Measurements from ENCODE around the gene CUX1. TPM values are rescaled to one million over a fixed set of nuclear protein-coding genes. Genes with fewer than 3 reads are reported as not detected.

Gene CUX1
- total RNA-seq, 1 experiment from 2014 or later = 39.6 TPM

DNA sequence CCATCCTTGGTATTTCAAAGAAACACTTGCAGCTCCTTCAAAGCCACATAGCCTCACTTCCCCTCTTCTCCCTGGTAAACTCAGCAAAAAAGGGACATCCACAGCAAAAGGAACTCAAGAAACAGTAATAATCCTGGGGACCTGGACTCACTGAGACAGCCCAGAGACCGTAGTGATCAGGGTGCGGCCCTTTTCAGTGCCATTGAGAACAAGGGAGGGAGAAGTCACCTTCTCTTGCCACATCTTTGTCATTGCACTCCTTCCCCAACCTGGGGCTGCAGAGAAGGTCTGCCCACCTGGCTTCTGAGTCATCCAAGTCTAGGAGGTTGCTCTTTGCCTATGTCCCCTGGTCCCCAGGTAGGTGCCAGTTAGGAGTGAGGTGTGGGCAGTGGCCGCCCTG lies 375.4 kb downstream of the CUX1 start:
- Histone ChIP-seq H3K36me3 (ENCODE audit: low read depth, low read length) (peaks cover 9% of the 10 kb centered on the region), H3K4me3 (ENCODE audit: low read length) (no peak overlapping the region), H3K27me3 (ENCODE audit: low read length) (no peaks in the 10 kb centered on the region), H3K9ac (ENCODE audit: low read length) (no peak overlapping the region), H3K4me1 (ENCODE audit: insufficient read depth, low read length) (no peaks in the 10 kb centered on the region), H3K4me2 (ENCODE audit: low read length) (no peak overlapping the region), H3K79me2 (ENCODE audit: low read length) (no peaks in the 10 kb centered on the region), H4K20me1 (ENCODE audit: low read length) (no peaks in the 10 kb centered on the region), H3K27ac (ENCODE audit: low read length) (no peak overlapping the region), H3K9me3 (ENCODE audit: low read length) (no peaks in the 10 kb centered on the region), H3F3A (ENCODE audit: low read length, unreplicated experiment) (no peaks in the 10 kb centered on the region), H3K9me2 (replicated peaks; ENCODE audit: low read length) (no peaks in the 10 kb centered on the region), H2AFZ (ENCODE audit: low read length) (no peak overlapping the region)
- intact Hi-C loops (cut with micrococcal nuclease) = no loop called here
- DNase-seq (no peak), ATAC-seq (no peak)
- ChIA-PET POLR2A (ENCODE audit: unreplicated experiment) (no interaction called here), CTCF (no interaction called here)
- BruUV-seq (replicated peaks) = no TSS peak
- TF ChIP-seq EZH2phosphoT487 (IDR thresholded peaks at IDR 0.05; ENCODE audit: borderline replicate concordance, low read length) (no peak), EZH2 (IDR thresholded peaks at IDR 0.05; ENCODE audit: low read length, unreplicated experiment) (no peak)
- TF ChIP-seq, protein P1, sequence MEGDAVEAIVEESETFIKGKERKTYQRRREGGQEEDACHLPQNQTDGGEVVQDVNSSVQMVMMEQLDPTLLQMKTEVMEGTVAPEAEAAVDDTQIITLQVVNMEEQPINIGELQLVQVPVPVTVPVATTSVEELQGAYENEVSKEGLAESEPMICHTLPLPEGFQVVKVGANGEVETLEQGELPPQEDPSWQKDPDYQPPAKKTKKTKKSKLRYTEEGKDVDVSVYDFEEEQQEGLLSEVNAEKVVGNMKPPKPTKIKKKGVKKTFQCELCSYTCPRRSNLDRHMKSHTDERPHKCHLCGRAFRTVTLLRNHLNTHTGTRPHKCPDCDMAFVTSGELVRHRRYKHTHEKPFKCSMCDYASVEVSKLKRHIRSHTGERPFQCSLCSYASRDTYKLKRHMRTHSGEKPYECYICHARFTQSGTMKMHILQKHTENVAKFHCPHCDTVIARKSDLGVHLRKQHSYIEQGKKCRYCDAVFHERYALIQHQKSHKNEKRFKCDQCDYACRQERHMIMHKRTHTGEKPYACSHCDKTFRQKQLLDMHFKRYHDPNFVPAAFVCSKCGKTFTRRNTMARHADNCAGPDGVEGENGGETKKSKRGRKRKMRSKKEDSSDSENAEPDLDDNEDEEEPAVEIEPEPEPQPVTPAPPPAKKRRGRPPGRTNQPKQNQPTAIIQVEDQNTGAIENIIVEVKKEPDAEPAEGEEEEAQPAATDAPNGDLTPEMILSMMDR (conservative IDR thresholded peaks at IDR 0.05; ENCODE audit: low read depth, low read length) = no peak

DNA sequence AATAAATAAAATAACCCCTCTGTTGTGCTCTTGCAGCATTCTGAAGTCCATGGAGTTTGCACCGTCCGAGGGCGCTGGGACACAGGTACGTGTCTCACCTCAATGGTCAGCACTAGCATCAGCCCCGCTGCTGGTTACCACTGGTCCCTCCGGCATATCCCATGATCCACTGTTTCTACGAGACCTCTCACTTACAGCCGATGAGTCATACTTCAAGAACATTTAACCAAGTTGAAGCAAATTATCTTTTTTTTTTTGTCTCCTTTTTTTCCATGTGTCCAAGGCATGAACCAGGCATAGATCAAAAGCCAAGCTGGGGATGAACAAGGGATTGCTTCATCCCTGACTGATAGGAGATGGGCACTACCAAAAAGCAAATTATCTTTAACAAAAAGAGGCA lies 376.4 kb downstream of the CUX1 start:
- Histone ChIP-seq H3K79me2 (ENCODE audit: low read length) (no peaks in the 10 kb centered on the region), H3F3A (ENCODE audit: low read length, unreplicated experiment) (no peaks in the 10 kb centered on the region), H3K27ac (ENCODE audit: low read length) (no peak overlapping the region), H2AFZ (ENCODE audit: low read length) (no peak overlapping the region), H3K9me3 (ENCODE audit: low read length) (no peaks in the 10 kb centered on the region), H3K4me1 (ENCODE audit: insufficient read depth, low read length) (no peaks in the 10 kb centered on the region), H3K4me3 (ENCODE audit: low read length) (no peak overlapping the region), H3K27me3 (ENCODE audit: low read length) (no peaks in the 10 kb centered on the region), H4K20me1 (ENCODE audit: low read length) (no peaks in the 10 kb centered on the region), H3K4me2 (ENCODE audit: low read length) (no peak overlapping the region), H3K9me2 (replicated peaks; ENCODE audit: low read length) (no peaks in the 10 kb centered on the region), H3K9ac (ENCODE audit: low read length) (no peak overlapping the region), H3K36me3 (ENCODE audit: low read depth, low read length) (peaks cover 9% of the 10 kb centered on the region)
- intact Hi-C loops (cut with micrococcal nuclease) = no loop called here
- no peak for ATAC-seq
- POLR2A ChIA-PET (ENCODE audit: unreplicated experiment) = no interaction called here
- DNase-seq = no peak
- no TSS peak for BruUV-seq (replicated peaks)
- TF ChIP-seq EZH2 (IDR thresholded peaks at IDR 0.05; ENCODE audit: low read length, unreplicated experiment) = no peak
- TF ChIP-seq, protein P1 (conservative IDR thresholded peaks at IDR 0.05; ENCODE audit: low read depth, low read length) = no peak
- TF ChIP-seq EZH2phosphoT487 (IDR thresholded peaks at IDR 0.05; ENCODE audit: borderline replicate concordance, low read length) = no peak
- CTCF ChIA-PET = no interaction called here

DNA sequence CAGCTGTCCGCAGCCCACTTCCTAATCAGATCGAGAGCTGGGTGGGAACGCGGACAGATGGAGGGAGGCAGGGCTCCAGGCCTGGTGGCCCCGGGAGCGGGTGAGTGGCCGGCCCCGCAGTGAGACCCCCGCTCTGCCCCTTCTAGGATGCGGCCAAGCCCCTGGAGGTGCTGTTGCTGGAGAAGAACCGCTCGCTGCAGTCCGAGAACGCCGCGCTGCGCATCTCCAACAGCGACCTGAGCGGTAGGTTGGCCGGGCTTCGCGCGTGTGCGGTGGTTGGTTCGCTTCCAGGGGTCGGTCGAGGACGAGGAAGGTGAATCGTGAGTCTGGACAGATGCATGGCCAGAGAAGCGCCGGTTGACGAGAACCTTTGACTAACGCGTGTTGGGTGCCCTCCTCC lies 377.9 kb downstream of the CUX1 start:
- Histone ChIP-seq H3K9me3 (ENCODE audit: low read length) (no peaks in the 10 kb centered on the region), H3K79me2 (ENCODE audit: low read length) (no peaks in the 10 kb centered on the region), H3K9me2 (replicated peaks; ENCODE audit: low read length) (no peaks in the 10 kb centered on the region), H3K27ac (ENCODE audit: low read length) (no peak overlapping the region), H3K9ac (ENCODE audit: low read length) (no peak overlapping the region), H3K36me3 (ENCODE audit: low read depth, low read length) (peaks cover 9% of the 10 kb centered on the region), H3K4me3 (ENCODE audit: low read length) (no peak overlapping the region), H3K4me2 (ENCODE audit: low read length) (no peak overlapping the region), H3F3A (ENCODE audit: low read length, unreplicated experiment) (no peaks in the 10 kb centered on the region), H4K20me1 (ENCODE audit: low read length) (no peaks in the 10 kb centered on the region), H2AFZ (ENCODE audit: low read length) (no peak overlapping the region), H3K27me3 (ENCODE audit: low read length) (no peaks in the 10 kb centered on the region), H3K4me1 (ENCODE audit: insufficient read depth, low read length) (no peaks in the 10 kb centered on the region)
- no peak for DNase-seq
- ChIA-PET POLR2A (ENCODE audit: unreplicated experiment) (no interaction called here), CTCF (interaction anchor here (0.6 kb wide), 1 partner anchor 161 kb away, joined by 3 read pairs; no protein-coding TSS in a partner anchor)
- intact Hi-C loops (cut with micrococcal nuclease) = no loop called here
- BruUV-seq (replicated peaks) = no TSS peak
- TF ChIP-seq EZH2phosphoT487 (IDR thresholded peaks at IDR 0.05; ENCODE audit: borderline replicate concordance, low read length) (no peak), EZH2 (IDR thresholded peaks at IDR 0.05; ENCODE audit: low read length, unreplicated experiment) (no peak)
- TF ChIP-seq, protein P1 (conservative IDR thresholded peaks at IDR 0.05; ENCODE audit: low read depth, low read length) = no peak
- no peak for ATAC-seq
